Stimulated activated CD4-positive, alpha-beta T cell treated with anti-CD3 and anti-CD28 coated beads, Interleukin-4, amount 100 ng/mL, for 1 hour (primary cell): ENCODE data around the gene CPXM2.

Experiments
- DNase-seq: peaks from one replicate; pipeline ENCODE4 v3.0.0-alpha.2; 2020

Gene CPXM2

DNA sequence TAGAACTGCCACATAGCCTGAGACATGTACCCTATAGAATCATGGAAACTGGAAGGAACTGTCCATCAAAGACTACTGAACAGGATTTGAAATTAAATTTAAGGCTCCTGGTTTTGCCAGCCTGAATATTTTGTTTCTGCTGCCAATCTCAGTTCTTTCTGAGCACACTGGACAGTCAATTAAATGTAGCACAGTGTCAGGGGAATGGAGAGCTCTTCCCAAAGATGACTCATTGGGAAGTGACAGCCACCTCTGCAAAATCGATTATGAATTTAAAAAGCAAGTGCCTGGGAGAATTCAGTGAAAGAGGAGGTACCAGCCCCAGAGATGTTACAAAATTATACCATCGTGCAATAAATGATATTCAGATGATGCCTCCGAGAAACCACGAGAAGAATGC is 47.8 kb downstream of the CPXM2 start:
- DNase-seq, result no peak

DNA sequence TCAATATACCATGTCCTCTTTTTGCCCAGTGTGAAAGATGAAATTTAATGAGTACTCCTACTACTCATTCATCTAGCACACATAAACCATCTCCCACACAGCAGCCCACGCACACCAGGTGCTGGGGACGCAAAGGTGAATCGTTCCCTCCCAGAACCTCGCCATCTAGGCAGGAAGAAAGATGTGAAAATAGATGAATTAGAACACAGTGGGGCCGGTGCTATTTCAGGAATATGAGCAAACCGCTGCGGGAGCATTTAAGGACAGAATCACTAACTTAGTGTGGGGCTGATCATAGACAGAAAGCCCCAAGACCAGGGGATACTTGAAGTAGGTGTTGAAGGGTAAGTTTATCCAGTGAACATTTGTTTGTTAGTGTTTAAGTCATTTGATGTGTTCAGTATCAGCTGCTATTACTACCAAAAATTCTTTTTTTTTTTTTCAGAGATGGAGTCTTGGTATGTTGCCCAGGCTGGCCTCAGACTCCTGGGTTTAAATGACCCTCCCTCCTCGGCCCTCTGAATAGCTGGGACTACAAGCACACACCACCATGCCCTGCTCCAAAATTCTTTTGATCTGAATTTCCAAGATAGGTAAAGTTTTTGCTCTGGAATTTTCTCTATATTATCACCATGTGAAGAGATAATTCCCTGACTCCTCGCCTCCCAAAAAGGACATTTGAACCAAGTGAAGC is 48.8 kb downstream of the CPXM2 start:
- DNase-seq, result no peak

DNA sequence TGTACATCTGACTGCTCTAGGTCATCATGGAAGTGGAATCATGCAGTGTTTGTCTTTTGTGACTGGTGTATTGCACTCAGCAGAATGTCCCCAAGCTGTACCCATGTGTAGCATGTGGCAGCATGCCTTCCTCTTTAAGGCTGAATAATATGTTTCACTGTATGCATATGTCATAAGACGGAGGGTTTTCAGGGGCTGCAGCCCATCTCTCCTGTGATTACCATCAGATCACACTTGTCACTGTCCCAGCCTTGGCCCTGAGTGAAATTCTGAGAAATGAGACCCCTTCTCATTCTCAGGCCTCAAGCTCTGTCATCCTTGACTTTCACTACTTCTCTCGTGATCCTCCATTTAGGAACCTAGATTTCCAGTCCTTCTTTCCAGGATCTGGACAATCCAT is 50.0 kb downstream of the CPXM2 start:
- DNase-seq, result no peak

DNA sequence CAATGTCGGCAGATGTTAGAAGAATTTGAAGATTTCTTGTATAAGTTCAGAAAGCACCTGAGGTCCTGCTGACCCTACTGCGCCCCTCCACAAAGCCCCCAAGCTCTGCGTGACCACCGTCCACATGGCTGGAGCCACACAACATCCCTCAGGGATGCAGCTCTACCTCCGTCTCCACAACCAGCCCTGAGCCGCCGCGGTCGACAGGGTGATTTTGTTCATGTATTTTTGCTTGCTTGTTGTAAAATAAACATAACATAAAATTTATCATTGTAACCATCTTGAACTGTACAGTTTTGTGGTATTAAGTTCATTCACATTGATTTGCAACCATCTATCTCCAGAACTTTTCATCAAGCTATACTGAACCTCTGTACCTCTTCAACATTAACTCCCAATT is 50.5 kb downstream of the CPXM2 start:
- no peak for DNase-seq

DNA sequence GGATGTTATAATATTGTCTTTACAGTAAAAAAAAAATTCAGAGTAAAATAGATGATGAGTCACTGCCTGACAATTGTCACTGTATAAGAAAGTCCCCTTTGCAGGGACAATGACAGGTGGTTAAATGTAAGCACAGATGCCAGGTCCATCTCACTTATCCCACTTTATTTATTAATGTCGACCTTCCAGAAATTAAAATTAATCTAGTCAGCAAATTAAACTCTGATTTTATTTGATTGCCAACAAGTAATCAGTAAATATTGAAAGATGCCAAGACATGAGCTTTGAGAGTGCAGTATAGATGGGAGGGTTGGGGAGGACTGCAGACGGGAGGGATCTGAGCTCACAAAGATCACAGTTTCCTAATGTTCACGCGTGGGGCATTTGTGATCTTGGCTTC is 50.9 kb downstream of the CPXM2 start:
- no peak for DNase-seq

DNA sequence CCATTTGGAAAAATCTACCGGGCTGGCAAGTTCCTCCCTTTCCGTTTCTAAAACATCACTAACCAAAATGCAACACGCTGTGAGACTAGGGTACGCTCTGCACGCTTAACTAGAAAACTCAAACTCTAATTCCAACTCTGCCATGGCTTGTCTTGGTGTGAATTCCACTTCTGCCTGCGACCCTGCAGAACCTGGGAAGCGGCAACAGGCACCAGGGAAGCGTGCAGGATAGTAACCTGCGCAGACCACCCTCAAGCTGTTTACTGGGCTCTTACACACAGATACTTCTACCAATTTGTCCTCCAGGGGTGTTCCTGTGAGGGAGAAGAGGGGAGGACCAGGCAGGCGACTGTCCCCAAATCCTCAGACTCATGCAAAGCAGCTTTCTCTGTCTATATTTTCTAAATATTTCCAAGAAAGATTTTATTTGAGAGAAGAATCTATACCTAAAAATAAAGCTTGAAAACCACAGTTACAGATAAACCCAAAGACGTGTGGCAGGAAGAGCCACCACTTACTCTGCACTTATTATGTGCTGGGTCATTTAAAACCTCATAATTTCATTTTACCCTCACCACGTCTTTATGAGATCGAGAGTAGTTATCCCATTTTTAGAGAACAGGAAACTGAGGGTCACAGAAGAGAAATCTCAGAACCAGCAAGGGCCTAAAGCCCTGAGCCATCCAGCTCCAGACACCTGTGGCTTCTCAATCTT is 52.9 kb downstream of the CPXM2 start:
- no peak for DNase-seq

GRCh38 chr10:123837756-123838155 is 53.9 kb downstream of the CPXM2 start:
- no peak for DNase-seq

- DNase-seq, result no peak
These were observed 55.0 kb downstream of the CPXM2 start for GRCh38 chr10:123836418-123837145.

- DNase-seq, result no peak
These were observed 56.0 kb downstream of the CPXM2 start for GRCh38 chr10:123835575-123835974.

- DNase-seq, result no peak
These were observed 58.3 kb downstream of the CPXM2 start for GRCh38 chr10:123833170-123833850.

GRCh38 chr10:123831259-123831658 is 60.3 kb downstream of the CPXM2 start:
- no peak for DNase-seq

DNA sequence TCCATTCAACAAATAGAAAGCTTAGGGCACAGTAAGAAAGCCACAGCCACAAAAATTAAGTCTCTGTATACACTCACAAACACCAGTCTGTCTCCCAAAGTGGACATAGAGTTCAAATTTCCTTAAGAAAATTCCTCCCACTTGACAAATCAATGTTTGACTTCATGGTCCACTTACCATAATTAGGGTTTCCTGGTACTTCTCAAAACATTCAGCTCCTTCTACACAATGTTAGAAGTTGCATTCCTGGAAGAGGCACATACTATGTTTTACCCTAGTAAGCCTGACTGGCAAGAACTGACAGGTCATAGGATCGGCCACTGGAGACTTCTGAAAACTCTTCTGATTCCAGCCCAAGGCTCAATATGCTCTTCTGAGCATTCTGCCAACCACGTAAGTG is 70.5 kb downstream of the CPXM2 start:
- no peak for DNase-seq

- no peak for DNase-seq
These were observed 82.0 kb downstream of the CPXM2 start for GRCh38 chr10:123809632-123810031.

DNA sequence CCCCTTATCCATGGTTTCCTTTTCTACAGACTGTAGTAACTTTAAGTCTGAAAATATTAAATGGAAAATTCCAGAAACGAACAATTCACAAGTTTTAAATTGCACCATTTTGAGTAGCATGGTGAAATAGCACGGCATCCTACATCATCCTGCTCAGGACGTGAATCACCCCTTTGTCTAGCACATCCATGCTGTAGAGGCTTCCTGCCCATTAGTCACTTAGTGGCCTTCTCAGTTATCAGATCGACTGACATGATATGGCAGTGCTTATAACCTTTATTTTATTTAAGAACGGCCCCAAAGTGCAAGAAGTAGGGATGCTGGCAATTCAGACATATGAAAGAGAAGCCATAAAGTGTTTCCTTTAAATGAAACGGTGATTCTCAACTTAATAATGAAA is 82.7 kb downstream of the CPXM2 start:
- DNase-seq, result no peak

DNA sequence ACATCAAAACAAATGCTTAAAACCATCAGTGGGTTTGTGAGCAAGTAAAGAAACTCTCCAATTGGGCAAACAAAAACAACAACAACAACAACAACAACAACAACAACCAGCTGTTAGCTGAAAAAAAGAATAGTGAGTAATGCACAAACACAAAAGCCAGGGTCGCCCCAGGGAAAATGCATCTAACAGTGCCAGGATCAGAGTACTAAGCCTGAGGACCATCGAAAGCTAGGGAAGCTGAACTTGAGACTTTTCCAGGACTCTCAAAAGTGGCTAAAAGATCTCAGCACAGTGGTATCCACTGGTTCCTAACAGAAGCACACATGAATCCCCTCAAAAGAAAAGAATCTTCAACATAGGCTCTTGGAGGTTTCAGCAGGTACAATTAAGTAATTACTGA is 83.3 kb downstream of the CPXM2 start:
- no peak for DNase-seq

GRCh38 chr10:123807444-123808035 is 84.1 kb downstream of the CPXM2 start:
- DNase-seq, result no peak

GRCh38 chr10:123804716-123805115 is 86.9 kb downstream of the CPXM2 start:
- DNase-seq, result no peak

DNA sequence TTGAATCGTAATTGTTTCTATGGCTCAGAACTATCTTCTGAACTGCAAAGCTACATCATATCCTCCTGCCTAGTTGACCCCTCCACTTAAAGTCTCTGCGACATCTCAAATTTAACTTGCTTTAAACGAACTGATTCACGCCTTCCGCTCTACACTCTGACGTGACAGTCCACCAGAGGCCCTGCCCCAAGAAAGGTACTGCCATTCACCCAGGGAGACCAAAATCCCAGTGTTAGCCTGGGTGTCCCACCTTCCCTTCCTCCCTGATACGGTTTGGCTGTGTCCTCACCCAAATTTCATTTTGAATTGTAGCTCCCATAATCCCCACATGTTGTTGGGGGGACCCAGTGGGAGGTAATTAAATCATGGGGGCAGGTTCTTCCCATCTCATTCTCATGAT is 90.8 kb downstream of the CPXM2 start:
- DNase-seq, result no peak

GRCh38 chr10:123800289-123800688 is 91.3 kb downstream of the CPXM2 start:
- DNase-seq, result no peak

- DNase-seq, result no peak
These were observed 92.8 kb downstream of the CPXM2 start for GRCh38 chr10:123798856-123799255.

- no peak for DNase-seq
These were observed 93.8 kb downstream of the CPXM2 start for GRCh38 chr10:123797813-123798212.

DNA sequence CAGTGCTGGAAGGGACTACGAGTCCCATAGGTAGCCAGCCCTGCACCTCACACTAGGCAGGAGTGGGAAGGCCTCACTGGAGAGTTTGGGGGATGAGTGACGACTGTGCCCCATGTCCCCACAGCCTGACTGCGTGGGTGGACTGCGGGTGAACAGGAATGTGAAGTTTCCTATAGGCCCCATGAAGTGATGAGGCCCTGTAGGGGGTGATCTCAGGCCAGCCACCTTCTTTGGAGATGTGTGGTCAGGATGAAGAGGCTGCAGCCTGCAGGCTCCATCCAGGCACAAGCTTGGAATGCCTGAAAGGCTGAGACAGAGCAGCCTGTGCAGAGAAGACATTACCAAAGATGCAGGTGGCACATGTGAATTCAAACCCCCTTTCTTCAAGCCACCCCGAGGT is 94.9 kb downstream of the CPXM2 start:
- DNase-seq, result no peak
